ENCODE measurements around the gene ALDH1L1. TPM values are rescaled to one million over a fixed set of nuclear protein-coding genes. Genes with fewer than 3 reads are reported as not detected.

The ALDH1L1 gene
- total and polyA plus RNA-seq, 2 donors (not counting 1 experiment from before 2014, with no cell fraction given) = not detected

GRCh38 chr3:126060613-126061145, 119.7 kb downstream of the ALDH1L1 start:
- no peak overlapping the region for H3K27ac Mint-ChIP-seq
- Histone ChIP-seq H3K9me3 (ENCODE audit: control extremely low read depth in 1 of 3, control insufficient read depth in 2 of 3, insufficient read depth in 1 of 3, low read length in 2 of 3) (no peaks in the 10 kb centered on the region), H3K27me3 (replicated peaks in 1 of 4; ENCODE audit: control extremely low read depth in 1 of 4, control insufficient read depth in 3 of 4, insufficient read depth in 4 of 4, low read length in 3 of 4) (no peaks in the 10 kb centered on the region), H3K9ac (ENCODE audit: low read length) (no peak overlapping the region), H3K4me1 (ENCODE audit: control insufficient read depth in 2 of 2, insufficient read depth in 2 of 2, low read length in 2 of 2) (peaks cover 0 to 4% of the 10 kb centered on the region in 2 donors), H3K4me3 (ENCODE audit: control extremely low read depth in 1 of 5, extremely low read depth in 1 of 5, insufficient read depth in 1 of 5, low read depth in 2 of 5, low read length in 4 of 5) (no peak overlapping the region), H2AFZ (ENCODE audit: insufficient read depth, low read depth, low read length, poor library complexity, severe bottlenecking) (no peak overlapping the region), H3K4me2 (replicated peaks; ENCODE audit: low read depth, low read length, poor library complexity, severe bottlenecking) (no peak overlapping the region), H4K20me1 (ENCODE audit: control insufficient read depth, insufficient read depth, low read length, poor library complexity, severe bottlenecking) (no peaks in the 10 kb centered on the region), H3K79me2 (ENCODE audit: control insufficient read depth, insufficient read depth, low read length) (no peaks in the 10 kb centered on the region), H3K36me3 (replicated peaks in 1 of 2; ENCODE audit: control extremely low read depth in 1 of 2, control insufficient read depth in 1 of 2, extremely low read depth in 1 of 2, insufficient read depth in 2 of 2, low read length in 1 of 2) (peaks cover 0 to 11% of the 10 kb centered on the region in 2 experiments), H3K27ac (ENCODE audit: low read length in 2 of 2) (no peak overlapping the region)
- no peak for DNase-seq
- H3K4me1 Mint-ChIP-seq = peaks cover 8% of the 10 kb centered on the region
- H3K4me3 Mint-ChIP-seq = no peak overlapping the region
- no peak for ATAC-seq (ENCODE audit: low read depth)
- TF ChIP-seq EZH2 (IDR thresholded peaks at IDR 0.05; ENCODE audit: borderline replicate concordance, insufficient read depth, low read depth, low read length, poor library complexity, severe bottlenecking) (no peak), CTCF (IDR thresholded peaks at IDR 0.05) (no peak)
- WGBS (ENCODE audit: insufficient coverage) = 100% methylated on average over 5 of the region's 7 CpGs
- ChIA-PET POLR2A (no interaction called here), CTCF (no interaction called here)
- no peaks in the 10 kb centered on the region for H3K9me3 Mint-ChIP-seq (ENCODE audit: insufficient read depth)
- H3K27me3 Mint-ChIP-seq = no peaks in the 10 kb centered on the region
- intact Hi-C loops (cut with micrococcal nuclease) = no loop called here

- WGBS (ENCODE audit: insufficient coverage) = 86% methylated on average over 7 of the region's 7 CpGs
- H3K9me3 ChIP-seq (ENCODE audit: control extremely low read depth in 1 of 3, control insufficient read depth in 2 of 3, insufficient read depth in 1 of 3, low read length in 2 of 3) = no peaks in the 10 kb centered on the region
- intact Hi-C loops (cut with micrococcal nuclease) = no loop called here
These were observed 121.7 kb downstream of the ALDH1L1 start for GRCh38 chr3:126058666-126059065.

More at GRCh38 chr3:126058666-126059065, 121.7 kb downstream of the ALDH1L1 start:
- no peak overlapping the region for H2AFZ ChIP-seq (ENCODE audit: insufficient read depth, low read depth, low read length, poor library complexity, severe bottlenecking)
- TF ChIP-seq EZH2 (IDR thresholded peaks at IDR 0.05; ENCODE audit: borderline replicate concordance, insufficient read depth, low read depth, low read length, poor library complexity, severe bottlenecking) = no peak
- no peak for TF ChIP-seq CTCF (IDR thresholded peaks at IDR 0.05)
- no peaks in the 10 kb centered on the region for H4K20me1 ChIP-seq (ENCODE audit: control insufficient read depth, insufficient read depth, low read length, poor library complexity, severe bottlenecking)
- H3K4me2 ChIP-seq (replicated peaks; ENCODE audit: low read depth, low read length, poor library complexity, severe bottlenecking) = no peak overlapping the region
- POLR2A ChIA-PET = no interaction called here
- no peak overlapping the region for H3K27ac ChIP-seq (ENCODE audit: low read length in 2 of 2)
- H3K4me1 Mint-ChIP-seq = peaks cover 7% of the 10 kb centered on the region
- peaks cover 0 to 7% of the 10 kb centered on the region in 2 experiments for H3K36me3 ChIP-seq (replicated peaks in 1 of 2; ENCODE audit: control extremely low read depth in 1 of 2, control insufficient read depth in 1 of 2, extremely low read depth in 1 of 2, insufficient read depth in 2 of 2, low read length in 1 of 2)
- no peaks in the 10 kb centered on the region for H3K27me3 ChIP-seq (replicated peaks in 1 of 4; ENCODE audit: control extremely low read depth in 1 of 4, control insufficient read depth in 3 of 4, insufficient read depth in 4 of 4, low read length in 3 of 4)
- H3K9me3 Mint-ChIP-seq (ENCODE audit: insufficient read depth) = no peaks in the 10 kb centered on the region
- CTCF ChIA-PET = no interaction called here
- DNase-seq (no peak), ATAC-seq (ENCODE audit: low read depth) (no peak)
- H3K9ac ChIP-seq (ENCODE audit: low read length) = no peak overlapping the region
- H3K27ac Mint-ChIP-seq = no peak overlapping the region
- peaks cover 0 to 3% of the 10 kb centered on the region in 2 donors for H3K4me1 ChIP-seq (ENCODE audit: control insufficient read depth in 2 of 2, insufficient read depth in 2 of 2, low read length in 2 of 2)
- H3K4me3 ChIP-seq (ENCODE audit: control extremely low read depth in 1 of 5, extremely low read depth in 1 of 5, insufficient read depth in 1 of 5, low read depth in 2 of 5, low read length in 4 of 5) = no peak overlapping the region
- H3K79me2 ChIP-seq (ENCODE audit: control insufficient read depth, insufficient read depth, low read length) = no peaks in the 10 kb centered on the region
- H3K4me3 Mint-ChIP-seq = no peak overlapping the region
- no peaks in the 10 kb centered on the region for H3K27me3 Mint-ChIP-seq
